Esophagus squamous epithelium (tissue), 5 donors: Measurements from ENCODE around the gene BAZ2B. TPM values are rescaled to one million over a fixed set of nuclear protein-coding genes. Genes with fewer than 3 reads are reported as not detected.

Experiments used
- DNase-seq: peaks from one replicate; lab custom pipeline; 2025; lab: John Stamatoyannopoulos, UW
- H3K27ac ChIP-seq, 4 donors: fragments of 200-600 bp; sonication (generic); one replicate each; pipeline ENCODE4 v1.5.1; 2016 to 2019; ENCODE audit warnings: mild to moderate bottlenecking in 1 of 4
- H3K27me3 ChIP-seq, 4 donors: fragments of 200-600 bp; sonication (generic); 1 replicate in 3 of 4; 2 replicates in 1 of 4; pipeline versions ENCODE4 v1.5.1 to v1.6.0; 2017 to 2021; ENCODE audit warnings: antibody characterized with exemption in 1 of 4
- H3K36me3 ChIP-seq, 3 donors: fragments of 200-600 bp; sonication (generic); one replicate each; pipeline ENCODE4 v1.5.1; 2016 to 2019
- H3K4me1 ChIP-seq, 3 donors: fragments of 200-600 bp; sonication (generic); one replicate each; pipeline ENCODE4 v1.5.1; 2017 to 2019
- H3K4me3 ChIP-seq, 4 donors: fragments of 200-600 bp; sonication (generic); 1 replicate in 3 of 4; 2 replicates in 1 of 4; pipeline ENCODE4 v1.5.1; 2016 to 2019; ENCODE audit warnings: mild to moderate bottlenecking in 2 of 4, moderate library complexity in 1 of 4
- H3K9me3 ChIP-seq, 3 donors: fragments of 200-600 bp; sonication (generic); one replicate each; pipeline ENCODE4 v1.5.1; 2016 to 2019
- CTCF ChIP-seq, 6 experiments: fragments of 450-650 bp in 4 of 6; fragments of 200-600 bp in 2 of 6; sonication (generic) in 2 of 6; IDR thresholded peaks; one replicate each; pipeline ENCODE4 v1.5.1; 2016 to 2019; ENCODE audit warnings: antibody characterized with exemption in 6 of 6, mild to moderate bottlenecking in 4 of 6, moderate library complexity in 4 of 6
- POLR2A ChIP-seq, 4 donors: fragments of 450-650 bp; IDR thresholded peaks; one replicate each; pipeline ENCODE4 v1.6.1; 2017; ENCODE audit warnings: antibody characterized with exemption in 4 of 4, mild to moderate bottlenecking in 4 of 4, moderate library complexity in 3 of 4
- WGBS, 2 donors: methylation state at CpG; one replicate each; pipeline ENCODE4 v1.1.5; 2018; 5-methylcytosine and 5-hydroxymethylcytosine counted together
- intact Hi-C: fragments of 100-400 bp; cut with DNase I; formaldehyde crosslinking; loops from one replicate; pipeline ENCODE4 v1.15.0; 2022
- total RNA-seq, 4 donors: library from RNA; depleted of rRNA; stranded (reverse); fragments of >200 nt; gene quantifications; one replicate each; pipeline ENCODE4 v1.1.0, GENCODE V29; 2016
- donor health status: DM: yes; HTN: yes; CAD: no.

BAZ2B gene
- total RNA-seq, 4 donors from 2014 or later, result 41.6 to 94.6 (median 54.1) TPM

- intact Hi-C loops, result no loop called here
- H3K27me3 ChIP-seq, result no peaks in the 10 kb centered on the region
- no peak overlapping the region for H3K4me3 ChIP-seq
- no peak for DNase-seq
- H3K4me1 ChIP-seq, result peaks cover 0 to 2% (median 0%) of the 10 kb centered on the region in 3 donors
- H3K27ac ChIP-seq, result no peak overlapping the region
- no peaks in the 10 kb centered on the region for H3K9me3 ChIP-seq
- WGBS, 2 donors, result 41 to 45% methylated on average over 1 of the region's 1 CpG
- TF ChIP-seq POLR2A (IDR thresholded peaks at IDR 0.05) (no peak), CTCF (IDR thresholded peaks at IDR 0.05) (no peak)
- no peaks in the 10 kb centered on the region for H3K36me3 ChIP-seq
These were observed 158.8 kb downstream of the BAZ2B start for GRCh38 chr2:159457589-159457988.

- H3K4me3 ChIP-seq, result no peak overlapping the region
- H3K9me3 ChIP-seq, result no peaks in the 10 kb centered on the region
- no peak overlapping the region for H3K27ac ChIP-seq
- DNase-seq, result no peak
- H3K27me3 ChIP-seq, result no peaks in the 10 kb centered on the region
- no peak for TF ChIP-seq CTCF (IDR thresholded peaks at IDR 0.05)
- TF ChIP-seq POLR2A (IDR thresholded peaks at IDR 0.05), result no peak
- 55 to 68% methylated on average over 5 of the region's 5 CpGs for WGBS, 2 donors
- H3K4me1 ChIP-seq, result peaks cover 0 to 2% (median 0%) of the 10 kb centered on the region in 3 donors
- intact Hi-C loops, result no loop called here
- no peaks in the 10 kb centered on the region for H3K36me3 ChIP-seq
These were observed 159.6 kb downstream of the BAZ2B start for GRCh38 chr2:159456500-159457426.

- H3K9me3 ChIP-seq, result no peaks in the 10 kb centered on the region
- no peak for TF ChIP-seq CTCF (IDR thresholded peaks at IDR 0.05)
- no peak for TF ChIP-seq POLR2A (IDR thresholded peaks at IDR 0.05)
- no peaks in the 10 kb centered on the region for H3K36me3 ChIP-seq
- DNase-seq, result no peak
- H3K27ac ChIP-seq, result no peak overlapping the region
- intact Hi-C loops, result no loop called here
- no peak overlapping the region for H3K4me3 ChIP-seq
- H3K27me3 ChIP-seq, result no peaks in the 10 kb centered on the region
- H3K4me1 ChIP-seq, result peaks cover 0 to 2% (median 0%) of the 10 kb centered on the region in 3 donors
These were observed 160.9 kb downstream of the BAZ2B start for GRCh38 chr2:159455330-159455918.

- Histone ChIP-seq H3K9me3 (no peaks in the 10 kb centered on the region), H3K36me3 (no peaks in the 10 kb centered on the region), H3K4me3 (no peak overlapping the region), H3K4me1 (no peaks in the 10 kb centered on the region), H3K27ac (no peak overlapping the region), H3K27me3 (no peaks in the 10 kb centered on the region)
- no peak for TF ChIP-seq POLR2A (IDR thresholded peaks at IDR 0.05)
- no peak for TF ChIP-seq CTCF (IDR thresholded peaks at IDR 0.05)
- DNase-seq, result no peak
- intact Hi-C loops, result no loop called here
These were observed 162.2 kb downstream of the BAZ2B start for GRCh38 chr2:159454185-159454584.

GRCh38 chr2:159450180-159450579, 166.2 kb downstream of the BAZ2B start:
- Histone ChIP-seq H3K4me3 (no peak overlapping the region), H3K27ac (no peak overlapping the region), H3K4me1 (no peaks in the 10 kb centered on the region), H3K9me3 (no peaks in the 10 kb centered on the region), H3K36me3 (peaks cover 0 to 34% (median 10%) of the 10 kb centered on the region in 3 donors), H3K27me3 (no peaks in the 10 kb centered on the region)
- no peak for DNase-seq
- 91 to 95% methylated on average over 3 of the region's 3 CpGs for WGBS, 2 donors
- TF ChIP-seq CTCF (IDR thresholded peaks at IDR 0.05) (no peak), POLR2A (IDR thresholded peaks at IDR 0.05) (no peak)
- intact Hi-C loops, result no loop called here
